ENCODE measurements around the gene MYO1B. TPM values are rescaled to one million over a fixed set of nuclear protein-coding genes. Genes with fewer than 3 reads are reported as not detected.

Gene MYO1B
- total RNA-seq, 1 donor from 2014 or later: 81.0 TPM

DNA sequence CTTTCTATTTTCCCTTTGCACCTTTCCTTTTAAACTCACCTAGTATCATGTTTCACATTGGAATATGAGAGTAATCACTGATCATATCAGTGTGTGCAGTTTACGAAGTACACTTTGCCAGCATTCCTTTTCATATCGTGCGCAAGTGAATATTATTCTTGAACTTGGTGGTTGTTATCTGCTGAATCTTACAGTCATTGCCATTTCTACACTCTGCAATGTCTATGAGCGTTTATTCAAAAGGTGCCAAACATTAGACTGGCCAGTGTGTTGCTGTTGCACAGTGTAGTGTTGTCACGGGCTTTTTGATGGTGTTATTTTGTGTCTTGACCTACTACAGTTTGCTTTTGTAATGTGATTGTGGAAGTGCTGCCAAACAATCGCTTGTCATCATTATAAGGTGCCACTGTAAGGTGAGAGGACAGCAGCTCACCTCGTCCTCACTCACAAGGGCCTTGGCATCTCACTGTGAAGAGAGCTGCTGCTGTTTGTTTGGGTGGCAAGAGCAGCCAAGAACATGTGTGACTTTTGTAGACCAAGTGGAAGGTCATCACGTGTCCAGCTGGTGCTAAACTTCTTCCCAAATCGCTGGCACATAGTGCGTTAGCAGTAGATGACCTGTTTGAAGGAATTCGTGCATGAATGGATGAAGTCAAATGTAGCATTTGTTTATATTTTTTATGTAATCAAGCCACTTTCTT lies 113.3 kb downstream of the MYO1B start:
- H3K36me3 Mint-ChIP-seq (ENCODE audit: low read depth, unreplicated experiment): peaks cover 19% of the 10 kb centered on the region
- no peak overlapping the region for H3K27ac Mint-ChIP-seq (ENCODE audit: unreplicated experiment)
- H3K9me3 Mint-ChIP-seq (ENCODE audit: unreplicated experiment): no peaks in the 10 kb centered on the region
- peaks cover 15% of the 10 kb centered on the region for H3K4me1 Mint-ChIP-seq (ENCODE audit: unreplicated experiment)
- H3K4me3 Mint-ChIP-seq (ENCODE audit: unreplicated experiment): no peak overlapping the region
- TF ChIP-seq, protein P1, sequence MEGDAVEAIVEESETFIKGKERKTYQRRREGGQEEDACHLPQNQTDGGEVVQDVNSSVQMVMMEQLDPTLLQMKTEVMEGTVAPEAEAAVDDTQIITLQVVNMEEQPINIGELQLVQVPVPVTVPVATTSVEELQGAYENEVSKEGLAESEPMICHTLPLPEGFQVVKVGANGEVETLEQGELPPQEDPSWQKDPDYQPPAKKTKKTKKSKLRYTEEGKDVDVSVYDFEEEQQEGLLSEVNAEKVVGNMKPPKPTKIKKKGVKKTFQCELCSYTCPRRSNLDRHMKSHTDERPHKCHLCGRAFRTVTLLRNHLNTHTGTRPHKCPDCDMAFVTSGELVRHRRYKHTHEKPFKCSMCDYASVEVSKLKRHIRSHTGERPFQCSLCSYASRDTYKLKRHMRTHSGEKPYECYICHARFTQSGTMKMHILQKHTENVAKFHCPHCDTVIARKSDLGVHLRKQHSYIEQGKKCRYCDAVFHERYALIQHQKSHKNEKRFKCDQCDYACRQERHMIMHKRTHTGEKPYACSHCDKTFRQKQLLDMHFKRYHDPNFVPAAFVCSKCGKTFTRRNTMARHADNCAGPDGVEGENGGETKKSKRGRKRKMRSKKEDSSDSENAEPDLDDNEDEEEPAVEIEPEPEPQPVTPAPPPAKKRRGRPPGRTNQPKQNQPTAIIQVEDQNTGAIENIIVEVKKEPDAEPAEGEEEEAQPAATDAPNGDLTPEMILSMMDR (IDR thresholded peaks at IDR 0.05; ENCODE audit: unreplicated experiment): no peak
- peaks cover 2% of the 10 kb centered on the region for H3K27me3 Mint-ChIP-seq (ENCODE audit: unreplicated experiment)
- DNase-seq (ENCODE audit: low spot score): no peak

DNA sequence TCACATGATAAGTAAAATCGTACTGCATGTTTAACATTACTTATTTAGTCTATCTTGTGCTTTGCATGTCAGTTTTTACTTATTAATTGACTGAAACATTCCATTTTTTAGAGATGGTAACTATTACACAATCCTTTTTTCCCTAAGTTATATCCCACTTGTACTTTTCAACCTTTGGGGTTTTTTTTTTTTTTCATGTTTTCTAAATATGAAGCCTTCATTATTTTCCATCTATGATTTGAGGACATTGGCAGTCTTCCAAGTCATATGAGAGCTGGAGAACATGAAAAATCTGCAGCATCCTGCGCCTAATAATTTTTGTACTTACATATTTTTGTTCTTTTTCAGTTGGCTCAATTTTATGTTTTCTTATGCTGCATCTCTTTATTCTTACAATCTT lies 113.9 kb downstream of the MYO1B start:
- no peak overlapping the region for H3K4me3 Mint-ChIP-seq (ENCODE audit: unreplicated experiment)
- peaks cover 15% of the 10 kb centered on the region for H3K4me1 Mint-ChIP-seq (ENCODE audit: unreplicated experiment)
- no peak overlapping the region for H3K27ac Mint-ChIP-seq (ENCODE audit: unreplicated experiment)
- H3K27me3 Mint-ChIP-seq (ENCODE audit: unreplicated experiment): peaks cover 2% of the 10 kb centered on the region
- H3K9me3 Mint-ChIP-seq (ENCODE audit: unreplicated experiment): no peaks in the 10 kb centered on the region
- DNase-seq (ENCODE audit: low spot score): no peak
- TF ChIP-seq, protein P1 (IDR thresholded peaks at IDR 0.05; ENCODE audit: unreplicated experiment): no peak
- H3K36me3 Mint-ChIP-seq (ENCODE audit: low read depth, unreplicated experiment): peaks cover 25% of the 10 kb centered on the region

DNA sequence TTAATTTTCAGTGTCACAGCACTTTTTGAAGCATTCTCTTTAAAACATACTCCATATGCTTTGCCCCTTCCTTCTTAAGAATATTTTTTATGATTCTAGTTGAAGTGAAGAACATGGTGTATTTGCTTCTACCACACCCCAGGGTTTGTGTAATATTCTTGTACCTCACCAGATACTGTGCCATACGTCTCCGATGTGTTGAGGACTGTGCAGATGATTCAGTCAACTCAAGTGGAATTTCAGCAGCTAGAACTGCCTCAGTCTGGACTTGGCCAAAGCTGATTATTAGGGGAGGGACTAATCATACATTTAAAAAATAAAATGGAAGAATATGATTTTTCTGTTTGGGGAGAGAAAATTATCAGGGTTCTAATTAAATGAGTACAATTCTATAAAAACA lies 115.7 kb downstream of the MYO1B start:
- Mint-ChIP-seq H3K27ac (ENCODE audit: unreplicated experiment) (no peak overlapping the region), H3K36me3 (ENCODE audit: low read depth, unreplicated experiment) (peaks cover 21% of the 10 kb centered on the region), H3K4me1 (ENCODE audit: unreplicated experiment) (no peaks in the 10 kb centered on the region), H3K4me3 (ENCODE audit: unreplicated experiment) (no peak overlapping the region), H3K27me3 (ENCODE audit: unreplicated experiment) (no peaks in the 10 kb centered on the region), H3K9me3 (ENCODE audit: unreplicated experiment) (no peaks in the 10 kb centered on the region)
- TF ChIP-seq, protein P1 (IDR thresholded peaks at IDR 0.05; ENCODE audit: unreplicated experiment): no peak
- no peak for DNase-seq (ENCODE audit: low spot score)

DNA sequence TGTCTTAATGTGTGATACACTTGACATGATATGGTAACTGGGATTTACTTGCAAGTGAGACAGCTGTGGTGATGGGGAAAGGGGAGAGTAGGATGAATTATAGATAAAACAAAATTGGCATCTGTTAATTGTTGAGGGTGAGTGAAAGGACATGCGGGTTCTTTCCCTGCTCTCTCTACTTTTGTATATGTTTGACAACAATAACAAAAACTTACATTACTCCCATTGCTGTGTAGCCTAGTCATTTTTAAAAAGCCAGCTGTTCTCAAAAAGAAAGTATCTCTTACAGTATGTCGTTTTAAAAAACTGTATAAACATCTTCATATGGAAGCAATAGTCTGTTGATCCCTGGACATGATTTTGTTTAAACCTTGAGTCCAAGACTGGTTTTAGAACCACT lies 117.6 kb downstream of the MYO1B start:
- H3K4me3 Mint-ChIP-seq (ENCODE audit: unreplicated experiment): no peak overlapping the region
- H3K4me1 Mint-ChIP-seq (ENCODE audit: unreplicated experiment): peaks cover 9% of the 10 kb centered on the region
- H3K9me3 Mint-ChIP-seq (ENCODE audit: unreplicated experiment): no peaks in the 10 kb centered on the region
- peaks cover 33% of the 10 kb centered on the region for H3K36me3 Mint-ChIP-seq (ENCODE audit: low read depth, unreplicated experiment)
- DNase-seq (ENCODE audit: low spot score): no peak
- TF ChIP-seq, protein P1 (IDR thresholded peaks at IDR 0.05; ENCODE audit: unreplicated experiment): no peak
- no peak overlapping the region for H3K27ac Mint-ChIP-seq (ENCODE audit: unreplicated experiment)
- H3K27me3 Mint-ChIP-seq (ENCODE audit: unreplicated experiment): peaks cover 1% of the 10 kb centered on the region

DNA sequence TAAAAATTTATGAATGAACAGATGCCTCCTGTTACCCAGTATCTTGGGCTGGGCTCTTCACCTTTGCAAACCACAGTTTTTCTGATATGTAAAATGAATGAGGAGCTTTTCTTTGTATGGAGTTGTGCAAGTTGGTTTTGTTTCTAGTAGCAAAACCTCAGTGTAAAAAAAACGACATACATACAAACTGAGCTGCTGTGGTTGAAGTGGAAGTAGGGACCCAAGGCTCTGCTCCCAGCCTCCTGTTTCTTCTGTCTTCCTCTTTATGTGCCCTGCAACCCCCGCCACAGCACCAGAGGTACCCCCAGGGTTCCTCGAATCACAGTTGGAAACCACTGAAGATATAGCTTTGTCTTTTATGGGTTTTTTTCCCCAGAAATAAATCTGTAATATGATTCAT lies 118.1 kb downstream of the MYO1B start:
- peaks cover 9% of the 10 kb centered on the region for H3K4me1 Mint-ChIP-seq (ENCODE audit: unreplicated experiment)
- no peak for DNase-seq (ENCODE audit: low spot score)
- no peaks in the 10 kb centered on the region for H3K9me3 Mint-ChIP-seq (ENCODE audit: unreplicated experiment)
- peaks cover 38% of the 10 kb centered on the region for H3K36me3 Mint-ChIP-seq (ENCODE audit: low read depth, unreplicated experiment)
- no peak overlapping the region for H3K4me3 Mint-ChIP-seq (ENCODE audit: unreplicated experiment)
- TF ChIP-seq, protein P1 (IDR thresholded peaks at IDR 0.05; ENCODE audit: unreplicated experiment): no peak
- H3K27me3 Mint-ChIP-seq (ENCODE audit: unreplicated experiment): peaks cover 1% of the 10 kb centered on the region
- no peak overlapping the region for H3K27ac Mint-ChIP-seq (ENCODE audit: unreplicated experiment)
